ENCODE data around the gene KRTAP20-3. TPM values are rescaled to one million over a fixed set of nuclear protein-coding genes. Genes with fewer than 3 reads are reported as not detected.

KRTAP20-3 gene
- total RNA-seq, 2 experiments from 2014 or later, result not detected

DNA sequence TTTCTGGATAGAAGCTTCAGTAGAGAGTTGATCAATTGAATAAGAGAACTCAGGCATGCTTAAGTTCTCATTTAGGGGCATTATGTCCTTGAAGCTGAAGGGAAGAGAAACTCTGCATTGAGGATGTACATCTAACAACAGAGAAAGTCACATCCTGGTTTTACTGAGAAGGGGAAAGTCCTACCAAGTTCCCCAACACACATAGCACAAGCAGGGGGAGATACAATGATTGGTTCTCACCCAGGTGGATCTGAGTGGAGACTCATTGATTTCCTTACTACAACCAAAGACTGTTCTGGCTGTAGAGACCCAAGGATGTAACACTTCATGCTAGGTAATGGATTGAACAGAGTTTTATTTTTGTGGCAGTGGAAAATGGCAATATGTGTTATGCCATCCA lies 27.5 kb upstream of the KRTAP20-3 start:
- POLR2A ChIA-PET, result no interaction called here
- intact Hi-C loops (cut with micrococcal nuclease; ENCODE audit: unreplicated experiment), result no loop called here
- no TSS peak for BruUV-seq (replicated peaks)

DNA sequence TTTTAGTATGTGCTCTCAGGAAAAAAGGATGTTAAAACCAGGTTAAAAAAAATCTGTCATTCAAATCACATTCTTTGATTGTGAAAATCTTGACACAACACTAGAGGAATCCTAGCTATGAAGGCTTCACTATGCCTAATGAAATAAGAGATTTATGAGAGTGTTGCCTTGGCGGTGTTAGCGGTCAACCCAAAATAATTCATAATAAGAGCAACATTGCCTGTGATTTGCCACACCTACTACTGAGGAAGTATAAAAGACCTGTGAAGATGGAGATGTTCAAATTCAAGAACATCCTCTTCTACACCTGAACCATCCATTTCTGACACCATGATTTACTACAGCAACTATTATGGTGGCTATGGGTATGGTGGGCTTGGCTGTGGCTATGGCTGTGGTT lies 26.5 kb upstream of the KRTAP20-3 start, which contains the start of gene KRTAP20-1:
TSS of gene KRTAP20-1 (plus strand) at position 301 of the 400 bp plus-strand sequence. CDS start at position 331, 30 bp downstream.
- H3K4me2 ChIP-seq (ENCODE audit: low read length), result no peak within 1 kb of the TSS
- no peak for DNase-seq (ENCODE audit: low spot score)
- no peaks in the 10 kb centered on the region for H4K20me1 ChIP-seq (ENCODE audit: insufficient read depth, low read length)
- no TSS peak for BruUV-seq (replicated peaks)
- H3K27ac ChIP-seq (ENCODE audit: low read depth, low read length, poor library complexity, severe bottlenecking), result no peak within 1 kb of the TSS
- no peaks in the 10 kb centered on the region for H3K4me1 ChIP-seq (ENCODE audit: insufficient read depth, low read length, poor library complexity, severe bottlenecking)
- no peak within 1 kb of the TSS for H2AFZ ChIP-seq (ENCODE audit: low read length)
- ChIA-PET POLR2A (no interaction called here), CTCF (ENCODE audit: unreplicated experiment) (no interaction called here)
- TF ChIP-seq, protein P1, sequence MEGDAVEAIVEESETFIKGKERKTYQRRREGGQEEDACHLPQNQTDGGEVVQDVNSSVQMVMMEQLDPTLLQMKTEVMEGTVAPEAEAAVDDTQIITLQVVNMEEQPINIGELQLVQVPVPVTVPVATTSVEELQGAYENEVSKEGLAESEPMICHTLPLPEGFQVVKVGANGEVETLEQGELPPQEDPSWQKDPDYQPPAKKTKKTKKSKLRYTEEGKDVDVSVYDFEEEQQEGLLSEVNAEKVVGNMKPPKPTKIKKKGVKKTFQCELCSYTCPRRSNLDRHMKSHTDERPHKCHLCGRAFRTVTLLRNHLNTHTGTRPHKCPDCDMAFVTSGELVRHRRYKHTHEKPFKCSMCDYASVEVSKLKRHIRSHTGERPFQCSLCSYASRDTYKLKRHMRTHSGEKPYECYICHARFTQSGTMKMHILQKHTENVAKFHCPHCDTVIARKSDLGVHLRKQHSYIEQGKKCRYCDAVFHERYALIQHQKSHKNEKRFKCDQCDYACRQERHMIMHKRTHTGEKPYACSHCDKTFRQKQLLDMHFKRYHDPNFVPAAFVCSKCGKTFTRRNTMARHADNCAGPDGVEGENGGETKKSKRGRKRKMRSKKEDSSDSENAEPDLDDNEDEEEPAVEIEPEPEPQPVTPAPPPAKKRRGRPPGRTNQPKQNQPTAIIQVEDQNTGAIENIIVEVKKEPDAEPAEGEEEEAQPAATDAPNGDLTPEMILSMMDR (conservative IDR thresholded peaks at IDR 0.05; ENCODE audit: low read length), result no peak
- no peak for TF ChIP-seq EZH2phosphoT487 (IDR thresholded peaks at IDR 0.05; ENCODE audit: borderline replicate concordance, low read depth, low read length)
- H3K9me2 ChIP-seq (ENCODE audit: insufficient read depth, low read length), result no peaks in the 10 kb centered on the region
- intact Hi-C loops (cut with micrococcal nuclease; ENCODE audit: unreplicated experiment), result no loop called here
- no peak within 1 kb of the TSS for H3K4me3 ChIP-seq (ENCODE audit: low read depth, low read length, poor library complexity, severe bottlenecking)
- H3K9me3 ChIP-seq (ENCODE audit: low read length), result no peaks in the 10 kb centered on the region
- no peaks in the 10 kb centered on the region for H3K36me3 ChIP-seq (ENCODE audit: insufficient read depth, low read length)
- H3K79me2 ChIP-seq (ENCODE audit: insufficient read depth, low read depth, low read length), result no peaks in the 10 kb centered on the region

More for the DNA sequence above, 27.5 kb upstream of the KRTAP20-3 start:
- no peaks in the 10 kb centered on the region for H4K20me1 ChIP-seq (ENCODE audit: insufficient read depth, low read length)
- H3K9me2 ChIP-seq (ENCODE audit: insufficient read depth, low read length), result no peaks in the 10 kb centered on the region
- TF ChIP-seq EZH2phosphoT487 (IDR thresholded peaks at IDR 0.05; ENCODE audit: borderline replicate concordance, low read depth, low read length), result no peak
- TF ChIP-seq, protein P1 (conservative IDR thresholded peaks at IDR 0.05; ENCODE audit: low read length), result no peak
- H3K9me3 ChIP-seq (ENCODE audit: low read length), result no peaks in the 10 kb centered on the region
- no peaks in the 10 kb centered on the region for H3K36me3 ChIP-seq (ENCODE audit: insufficient read depth, low read length)
- DNase-seq (ENCODE audit: low spot score), result no peak
- H3K27ac ChIP-seq (ENCODE audit: low read depth, low read length, poor library complexity, severe bottlenecking), result no peak overlapping the region
- no peaks in the 10 kb centered on the region for H3K79me2 ChIP-seq (ENCODE audit: insufficient read depth, low read depth, low read length)
- H3K4me1 ChIP-seq (ENCODE audit: insufficient read depth, low read length, poor library complexity, severe bottlenecking), result no peaks in the 10 kb centered on the region
- CTCF ChIA-PET (ENCODE audit: unreplicated experiment), result no interaction called here
- H3K4me3 ChIP-seq (ENCODE audit: low read depth, low read length, poor library complexity, severe bottlenecking), result no peak overlapping the region
- H3K4me2 ChIP-seq (ENCODE audit: low read length), result no peak overlapping the region
- H2AFZ ChIP-seq (ENCODE audit: low read length), result no peak overlapping the region

DNA sequence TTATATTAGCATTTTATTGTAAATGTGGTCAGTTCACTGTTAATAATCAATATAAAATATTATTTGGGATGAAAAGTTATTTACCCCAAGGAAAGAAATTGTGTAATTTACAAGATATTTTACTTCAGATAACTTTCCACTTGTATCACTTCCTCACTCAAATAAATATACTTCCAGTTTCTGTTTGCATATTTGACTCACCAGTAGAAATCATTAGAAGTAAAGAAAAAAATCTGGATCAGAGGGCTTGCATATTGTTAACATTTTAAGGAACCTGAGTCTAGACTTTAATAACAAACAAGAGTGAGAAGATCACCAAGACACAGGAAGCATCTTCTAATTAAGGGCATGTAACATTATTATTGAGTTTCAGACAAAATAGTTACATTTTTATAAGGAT lies 22.6 kb upstream of the KRTAP20-3 start:
- H3K27ac ChIP-seq (ENCODE audit: low read depth, low read length, poor library complexity, severe bottlenecking), result no peak overlapping the region
- CTCF ChIA-PET (ENCODE audit: unreplicated experiment), result no interaction called here
- POLR2A ChIA-PET, result no interaction called here
- no peaks in the 10 kb centered on the region for H3K4me1 ChIP-seq (ENCODE audit: insufficient read depth, low read length, poor library complexity, severe bottlenecking)
- intact Hi-C loops (cut with micrococcal nuclease; ENCODE audit: unreplicated experiment), result no loop called here
- H3K79me2 ChIP-seq (ENCODE audit: insufficient read depth, low read depth, low read length), result no peaks in the 10 kb centered on the region
- no peak for DNase-seq (ENCODE audit: low spot score)
- H3K36me3 ChIP-seq (ENCODE audit: insufficient read depth, low read length), result no peaks in the 10 kb centered on the region
- no TSS peak for BruUV-seq (replicated peaks)
- H4K20me1 ChIP-seq (ENCODE audit: insufficient read depth, low read length), result no peaks in the 10 kb centered on the region
- no peak overlapping the region for H2AFZ ChIP-seq (ENCODE audit: low read length)
- H3K4me3 ChIP-seq (ENCODE audit: low read depth, low read length, poor library complexity, severe bottlenecking), result no peak overlapping the region
- H3K9me2 ChIP-seq (ENCODE audit: insufficient read depth, low read length), result no peaks in the 10 kb centered on the region
- no peaks in the 10 kb centered on the region for H3K9me3 ChIP-seq (ENCODE audit: low read length)
- TF ChIP-seq EZH2phosphoT487 (IDR thresholded peaks at IDR 0.05; ENCODE audit: borderline replicate concordance, low read depth, low read length), result no peak
- TF ChIP-seq, protein P1 (conservative IDR thresholded peaks at IDR 0.05; ENCODE audit: low read length), result no peak
- H3K4me2 ChIP-seq (ENCODE audit: low read length), result no peak overlapping the region
